Activated CD8-positive, alpha-beta memory T cell treated with anti-CD3 and anti-CD28 coated beads, Interleukin-2, amount 50 U/mL, for 24 hours (primary cell): ENCODE results near the gene ZNF892.

Experiments
- DNase-seq: peaks from one replicate; pipeline ENCODE4 v3.0.0-alpha.2; 2020; ENCODE audit errors: extremely low read depth

ZNF892 gene

GRCh38 chr2:95207111-95207961, at the start of gene ZNF892:
TSS of gene ZNF892 (plus strand) at chr2:95207521. CDS start at chr2:95207816, 295 bp downstream.
- peak; percentile 60 for DNase-seq

GRCh38 chr2:95158441-95158840, 48.9 kb upstream of the ZNF892 start:
- DNase-seq, result no peak

- DNase-seq, result no peak
Measured at GRCh38 chr2:95158891-95159619, 48.3 kb upstream of the ZNF892 start.

GRCh38 chr2:95159690-95160449, 47.5 kb upstream of the ZNF892 start, which contains the start of gene ZNF514:
TSS of gene ZNF514 (minus strand) at chr2:95159848. CDS start at chr2:95153253, 6,595 bp downstream.
- DNase-seq, result no peak

GRCh38 chr2:95165030-95165370, 42.3 kb upstream of the ZNF892 start:
- no peak for DNase-seq

GRCh38 chr2:95165371-95166064, 41.8 kb upstream of the ZNF892 start, which contains the start of gene ZNF2:
TSS of gene ZNF2 (plus strand) at chr2:95165809. CDS start at chr2:95176227, 10,418 bp downstream.
- DNase-seq, result peak; percentile 96

GRCh38 chr2:95166065-95166763, 41.1 kb upstream of the ZNF892 start:
- DNase-seq, result no peak

GRCh38 chr2:95171902-95172301, 35.4 kb upstream of the ZNF892 start:
- no peak for DNase-seq

- no peak for DNase-seq
Measured at GRCh38 chr2:95174031-95174542, 33.2 kb upstream of the ZNF892 start.

GRCh38 chr2:95179451-95179850, 27.9 kb upstream of the ZNF892 start:
- DNase-seq, result no peak

GRCh38 chr2:95181774-95182173, 25.5 kb upstream of the ZNF892 start:
- no peak for DNase-seq

GRCh38 chr2:95185197-95185596, 22.1 kb upstream of the ZNF892 start:
- no peak for DNase-seq

GRCh38 chr2:95185973-95186372, 21.3 kb upstream of the ZNF892 start:
- DNase-seq, result no peak

GRCh38 chr2:95192956-95193355, 14.4 kb upstream of the ZNF892 start:
- DNase-seq, result peak; percentile 6

- no peak for DNase-seq
Measured at GRCh38 chr2:95203911-95204310, 3.4 kb upstream of the ZNF892 start.

- DNase-seq, result no peak
Measured at GRCh38 chr2:95204396-95204795, 2.9 kb upstream of the ZNF892 start.

- DNase-seq, result no peak
Measured at GRCh38 chr2:95206096-95206495, 1.2 kb upstream of the ZNF892 start.

GRCh38 chr2:95208106-95208505, 785 bp downstream of the ZNF892 start:
- DNase-seq, result no peak

GRCh38 chr2:95215018-95215612, 7.8 kb downstream of the ZNF892 start:
- DNase-seq, result no peak

- no peak for DNase-seq
Measured at GRCh38 chr2:95220449-95220848, 13.1 kb downstream of the ZNF892 start.
